Right atrium auricular region (tissue), 2 donors: ENCODE measurements around the gene CDK11B. TPM values are rescaled to one million over a fixed set of nuclear protein-coding genes. Genes with fewer than 3 reads are reported as not detected.

Experiments
- DNase-seq: peaks from one replicate; pipeline ENCODE4 v3.0.0-alpha.2; 2019; ENCODE audit warnings: low spot score
- H3K27ac ChIP-seq, 2 donors: fragments of 200-600 bp; sonication (generic); 1 replicate in 1 of 2; 2 replicates in 1 of 2; pipeline ENCODE4 v1.5.1; 2016 to 2019
- H3K27me3 ChIP-seq, 2 donors: fragments of 200-600 bp; sonication (generic); one replicate each; pipeline versions ENCODE4 v1.5.1 to v1.6.0; 2017 to 2019
- H3K36me3 ChIP-seq: fragments of 200-600 bp; sonication (generic); one replicate; pipeline ENCODE4 v1.5.1; 2016
- H3K4me1 ChIP-seq, 2 donors: fragments of 200-600 bp; sonication (generic); one replicate each; pipeline versions ENCODE4 v1.5.1 to v1.6.0; 2017 to 2019
- H3K4me3 ChIP-seq, 2 donors: fragments of 200-600 bp; sonication (generic); 1 replicate in 1 of 2; 2 replicates in 1 of 2; pipeline ENCODE4 v1.5.1; 2017 to 2019; ENCODE audit warnings: mild to moderate bottlenecking in 1 of 2, moderate library complexity in 1 of 2
- H3K9me3 ChIP-seq, 2 donors: fragments of 200-600 bp; sonication (generic); one replicate each; pipeline ENCODE4 v1.5.1; 2019
- CTCF ChIP-seq, 2 donors: fragments of 200-600 bp; sonication (generic); IDR thresholded peaks; one replicate each; pipeline ENCODE4 v1.5.1; 2019; ENCODE audit warnings: antibody characterized with exemption in 2 of 2
- total RNA-seq, 2 donors: library from RNA; depleted of rRNA; stranded (reverse); fragments of >200 nt; gene quantifications; one replicate each; pipeline ENCODE4 v1.1.0, GENCODE V29; 2016

The CDK11B gene
- total RNA-seq, 2 donors from 2014 or later: 16.2 to 19.7 TPM

DNA sequence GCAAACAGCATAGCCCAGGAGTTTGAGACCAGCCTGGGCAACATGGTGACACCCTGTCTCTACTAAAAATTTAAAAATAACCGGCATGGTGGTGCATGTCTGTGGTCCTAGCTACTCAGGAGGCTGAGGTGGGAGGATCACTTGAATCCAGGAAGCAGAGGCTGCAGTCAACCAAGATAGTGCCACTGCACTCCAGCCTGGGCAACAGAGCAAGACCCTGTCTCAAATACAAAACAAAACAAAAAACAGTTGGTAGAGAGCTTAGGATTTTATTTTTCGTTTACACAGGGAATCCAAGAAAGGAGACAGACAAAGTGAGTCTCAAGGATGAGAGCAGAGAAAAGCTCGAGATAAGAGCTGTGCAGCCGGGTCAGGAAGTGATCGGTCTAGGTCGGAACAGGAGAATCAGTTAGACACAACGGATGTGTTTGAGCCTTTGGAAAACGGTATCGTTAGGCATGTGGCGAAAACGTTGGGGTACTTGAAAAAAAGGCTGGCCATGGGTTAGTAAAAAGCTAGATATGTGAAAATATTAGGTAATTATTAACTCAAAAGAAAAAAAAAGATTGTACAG, 45.2 kb downstream of the CDK11B start:
- H3K4me3 ChIP-seq: peak overlapping the region in 1 of 2 donors; percentile 97
- H3K4me1 ChIP-seq: peaks cover 0 to 39% of the 10 kb centered on the region in 2 donors
- H3K9me3 ChIP-seq: no peaks in the 10 kb centered on the region
- no peak for TF ChIP-seq CTCF (IDR thresholded peaks at IDR 0.05)
- no peaks in the 10 kb centered on the region for H3K27me3 ChIP-seq
- H3K27ac ChIP-seq: no peak overlapping the region
- no peaks in the 10 kb centered on the region for H3K36me3 ChIP-seq
- no peak for DNase-seq

DNA sequence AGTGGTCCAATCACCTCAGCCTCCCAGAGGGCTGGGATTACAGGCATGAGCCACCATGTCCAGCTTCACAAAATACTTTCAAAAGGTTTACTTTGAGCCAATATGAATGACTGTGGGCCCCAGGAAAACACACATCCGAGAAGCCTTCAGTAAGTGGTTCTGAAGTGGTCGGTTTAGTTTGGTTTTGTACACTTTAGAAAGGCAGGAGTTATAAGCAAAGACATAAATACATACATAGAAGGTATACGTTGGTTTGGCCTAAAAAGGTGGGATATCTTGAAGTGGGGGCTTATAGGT, 46.8 kb downstream of the CDK11B start:
- no peak for TF ChIP-seq CTCF (IDR thresholded peaks at IDR 0.05)
- H3K4me3 ChIP-seq: no peak overlapping the region
- H3K9me3 ChIP-seq: no peaks in the 10 kb centered on the region
- no peaks in the 10 kb centered on the region for H3K27me3 ChIP-seq
- no peak for DNase-seq
- peaks cover 0 to 35% of the 10 kb centered on the region in 2 donors for H3K4me1 ChIP-seq
- no peak overlapping the region for H3K27ac ChIP-seq
- no peaks in the 10 kb centered on the region for H3K36me3 ChIP-seq

GRCh38 chr1:1610796-1611195, 48.0 kb downstream of the CDK11B start:
- Histone ChIP-seq H3K9me3 (no peaks in the 10 kb centered on the region), H3K27me3 (no peaks in the 10 kb centered on the region), H3K27ac (peak overlapping the region in 1 of 2 donors; percentile 23), H3K4me3 (no peak overlapping the region), H3K36me3 (no peaks in the 10 kb centered on the region), H3K4me1 (peaks cover 0 to 27% of the 10 kb centered on the region in 2 donors)
- no peak for TF ChIP-seq CTCF (IDR thresholded peaks at IDR 0.05)
- no peak for DNase-seq

GRCh38 chr1:1609822-1610485, 48.9 kb downstream of the CDK11B start:
- H3K4me1 ChIP-seq: peaks cover 0 to 26% of the 10 kb centered on the region in 2 donors
- H3K27ac ChIP-seq: no peak overlapping the region
- no peaks in the 10 kb centered on the region for H3K27me3 ChIP-seq
- no peak overlapping the region for H3K4me3 ChIP-seq
- TF ChIP-seq CTCF (IDR thresholded peaks at IDR 0.05): no peak
- no peaks in the 10 kb centered on the region for H3K9me3 ChIP-seq
- no peak for DNase-seq
- no peaks in the 10 kb centered on the region for H3K36me3 ChIP-seq

GRCh38 chr1:1606232-1606631, 52.6 kb downstream of the CDK11B start:
- TF ChIP-seq CTCF (IDR thresholded peaks at IDR 0.05): no peak
- no peak for DNase-seq

DNA sequence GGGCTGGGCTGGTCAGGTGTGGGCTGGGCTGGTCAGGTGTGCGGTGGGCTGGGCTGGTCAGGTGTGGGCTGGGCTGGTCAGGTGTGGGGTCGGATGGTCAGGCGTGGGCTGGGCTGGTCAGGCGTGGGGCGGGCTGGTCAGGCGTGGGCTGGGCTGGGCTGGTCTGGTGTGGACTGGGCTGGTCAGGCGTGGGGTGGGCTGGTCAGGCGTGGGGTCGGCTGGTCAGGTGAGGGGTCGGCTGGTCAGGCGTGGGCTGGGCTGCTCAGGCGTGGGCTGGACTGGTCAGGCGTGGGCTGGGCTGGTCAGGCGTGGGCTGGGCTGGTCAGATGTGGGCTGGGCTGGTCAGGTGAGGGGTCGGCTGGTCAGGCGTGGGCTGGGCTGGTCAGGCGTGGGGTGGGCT, 53.1 kb downstream of the CDK11B start:
- no peak for DNase-seq
- H3K4me1 ChIP-seq: peaks cover 0 to under 1% of the 10 kb centered on the region in 2 donors
- TF ChIP-seq CTCF (IDR thresholded peaks at IDR 0.05): no peak
- H3K36me3 ChIP-seq: no peaks in the 10 kb centered on the region
- no peaks in the 10 kb centered on the region for H3K27me3 ChIP-seq
- H3K27ac ChIP-seq: no peak overlapping the region
- no peaks in the 10 kb centered on the region for H3K9me3 ChIP-seq
- H3K4me3 ChIP-seq: no peak overlapping the region

More at GRCh38 chr1:1606232-1606631, 52.6 kb downstream of the CDK11B start:
- Histone ChIP-seq H3K4me1 (peaks cover 0 to 4% of the 10 kb centered on the region in 2 donors), H3K9me3 (no peaks in the 10 kb centered on the region), H3K36me3 (no peaks in the 10 kb centered on the region), H3K27ac (no peak overlapping the region), H3K27me3 (no peaks in the 10 kb centered on the region), H3K4me3 (no peak overlapping the region)
